Upper lobe of left lung (tissue), 6 donors: ENCODE measurements around the gene SPDYE5. TPM values are rescaled to one million over a fixed set of nuclear protein-coding genes. Genes with fewer than 3 reads are reported as not detected.
"Not testable (repeated sequence)": the region's sequence is repeated elsewhere in the genome, so short reads cannot be mapped to it uniquely, and the experiment has no call there.

Experiments
- ATAC-seq, 2 donors: fragments of 200-7000 bp; cut with Tn5 transposase; one replicate each; pipeline ENCODE4 v1.9.1; 2022; ENCODE audit warnings: mild to moderate bottlenecking in 2 of 2, moderate library complexity in 2 of 2; ENCODE audit not compliant: low FRiP score in 2 of 2
- DNase-seq, 2 donors: peaks; one replicate each; pipeline ENCODE4 v3.0.0-alpha.2; 2019 to 2020
- H3K27ac ChIP-seq, 4 donors: fragments of 200-600 bp; sonication (generic); one replicate each; pipeline ENCODE4 v1.5.1; 2016 to 2019
- H3K27me3 ChIP-seq, 4 donors: fragments of 200-600 bp; sonication (generic); one replicate each; pipeline ENCODE4 v1.5.1; 2017 to 2019
- H3K36me3 ChIP-seq, 4 donors: fragments of 200-600 bp; sonication (generic); one replicate each; pipeline ENCODE4 v1.5.1; 2016 to 2019
- H3K4me1 ChIP-seq, 4 donors: fragments of 200-600 bp; sonication (generic); one replicate each; pipeline ENCODE4 v1.5.1; 2018 to 2019
- H3K4me3 ChIP-seq, 4 donors: fragments of 200-600 bp; sonication (generic); one replicate each; pipeline ENCODE4 v1.5.1; 2017 to 2019; ENCODE audit warnings: mild to moderate bottlenecking in 2 of 4, moderate library complexity in 1 of 4
- H3K9me3 ChIP-seq, 4 donors: fragments of 200-600 bp; sonication (generic); one replicate each; pipeline ENCODE4 v1.5.1; 2018 to 2019
- CTCF ChIP-seq, 6 experiments: fragments of 450-650 bp in 4 of 6; fragments of 200-600 bp in 2 of 6; sonication (generic) in 2 of 6; IDR thresholded peaks; one replicate each; pipeline ENCODE4 v1.5.1; 2016 to 2019; ENCODE audit warnings: antibody characterized with exemption in 6 of 6
- EP300 ChIP-seq, 4 donors: sonication (generic); formaldehyde crosslinking; IDR thresholded peaks; one replicate each; pipeline ENCODE4 v1.5.1; 2017; ENCODE audit warnings: antibody characterized with exemption in 4 of 4, control low read depth in 2 of 4
- POLR2A ChIP-seq, 4 donors: fragments of 450-650 bp; IDR thresholded peaks; one replicate each; pipeline ENCODE4 v1.5.1; 2016 to 2017; ENCODE audit warnings: antibody characterized with exemption in 4 of 4, mild to moderate bottlenecking in 2 of 4
- POLR2AphosphoS5 ChIP-seq, 2 donors: sonication (generic); formaldehyde crosslinking; IDR thresholded peaks; one replicate each; pipeline ENCODE4 v1.5.1; 2017; ENCODE audit warnings: antibody characterized with exemption in 2 of 2
- WGBS, 2 donors: methylation state at CpG; one replicate each; pipeline ENCODE4 v1.1.5; 2017 to 2018; 5-methylcytosine and 5-hydroxymethylcytosine counted together
- total RNA-seq, 6 donors: library from RNA; depleted of rRNA in 4 of 6; stranded (reverse); fragments of >200 nt in 4 of 6; gene quantifications; one replicate each; pipeline versions ENCODE4 v1.1.0 to v1.2.1, GENCODE V29; 2016 to 2021
- donor health status: DM: no; HTN: no; CAD: no; lungs with moderate emphysema.
- donor health status: DM: no; HTN: yes; CAD: no; lungs with severe emphysema.

Gene SPDYE5
- total RNA-seq, 6 donors from 2014 or later, result not detected

- H3K4me3 ChIP-seq, result peak overlapping the region; percentile 70 to 84 (median 76)
- H3K4me1 ChIP-seq, H3K9me3 ChIP-seq, H3K27me3 ChIP-seq, H3K36me3 ChIP-seq, DNase-seq, ATAC-seq: not testable (repeated sequence)
- H3K27ac ChIP-seq, result peak overlapping the region; percentile 81 to 88 (median 87)
- WGBS, 2 donors, result 3 to 4% methylated on average over 17 to 31 of the region's 32 CpGs
Observed at GRCh38 chr7:75485355-75485978, 6.7 kb upstream of the SPDYE5 start.

GRCh38 chr7:75485979-75486643, 6.0 kb upstream of the SPDYE5 start, which contains the start of gene POM121C:
TSS of gene POM121C (minus strand) at chr7:75486299. CDS start at chr7:75441496, 44,803 bp downstream.
- not testable (repeated sequence) for H3K27me3 ChIP-seq, H3K9me3 ChIP-seq, H3K36me3 ChIP-seq, H3K4me1 ChIP-seq
- peak within 1 kb of the TSS; percentile 81 to 88 (median 87) for H3K27ac ChIP-seq
- WGBS, 2 donors, result 0 to 2% methylated on average over 10 to 11 of the region's 49 CpGs
- peak; percentile 98 to 100 for ATAC-seq
- peak; percentile 96 for DNase-seq
- peak in 2 of 4 donors; percentile 33 to 53 for TF ChIP-seq POLR2A (IDR thresholded peaks at IDR 0.05)
- peak; percentile 66 to 87 for TF ChIP-seq POLR2AphosphoS5 (IDR thresholded peaks at IDR 0.05)
- H3K4me3 ChIP-seq, result peak within 1 kb of the TSS; percentile 70 to 84 (median 76)

- H3K4me1 ChIP-seq, ATAC-seq, DNase-seq, H3K27me3 ChIP-seq, H3K4me3 ChIP-seq, H3K27ac ChIP-seq, H3K9me3 ChIP-seq: not testable (repeated sequence)
- H3K36me3 ChIP-seq, result peaks cover 3 to 10% (median 4%) of the 10 kb centered on the region in 4 donors
- WGBS, 2 donors, result 100% methylated on average over 2 of the region's 4 CpGs; no CpG with 5 or more reads in 1 of the 2 donors
Observed at GRCh38 chr7:75509033-75509432, 16.9 kb downstream of the SPDYE5 start.

GRCh38 chr7:75518842-75519241, 26.7 kb downstream of the SPDYE5 start:
- H3K4me3 ChIP-seq, H3K27me3 ChIP-seq, H3K9me3 ChIP-seq, H3K4me1 ChIP-seq, DNase-seq, H3K27ac ChIP-seq, ATAC-seq: not testable (repeated sequence)
- 78 to 85% methylated on average over 2 of the region's 2 CpGs for WGBS, 2 donors
- H3K36me3 ChIP-seq, result peaks cover 4 to 46% (median 14%) of the 10 kb centered on the region in 4 donors

GRCh38 chr7:75521727-75522126, 29.6 kb downstream of the SPDYE5 start:
- Histone ChIP-seq H3K4me1 (peaks cover 5 to 16% (median 7%) of the 10 kb centered on the region in 4 donors), H3K36me3 (peaks cover 7 to 49% (median 21%) of the 10 kb centered on the region in 4 donors)
- DNase-seq, ATAC-seq, H3K4me3 ChIP-seq, H3K27me3 ChIP-seq, H3K9me3 ChIP-seq, H3K27ac ChIP-seq: not testable (repeated sequence)

- H3K9me3 ChIP-seq, DNase-seq, ATAC-seq, H3K27me3 ChIP-seq: not testable (repeated sequence)
- 0 to 1% methylated on average over 12 to 33 of the region's 37 CpGs for WGBS, 2 donors
- H3K36me3 ChIP-seq, result peaks cover 7 to 34% (median 17%) of the 10 kb centered on the region in 4 donors
- H3K4me3 ChIP-seq, result peak overlapping the region; percentile 88 to 99 (median 96)
- H3K4me1 ChIP-seq, result peaks cover 10 to 25% (median 17%) of the 10 kb centered on the region in 4 donors
- peak overlapping the region; percentile 84 to 90 (median 88) for H3K27ac ChIP-seq
Observed at GRCh38 chr7:75527224-75527722, 35.2 kb downstream of the SPDYE5 start.

GRCh38 chr7:75531359-75531821, 39.3 kb downstream of the SPDYE5 start:
- peaks cover 0 to 13% (median 8%) of the 10 kb centered on the region in 4 donors for H3K36me3 ChIP-seq
- no peaks in the 10 kb centered on the region for H3K27me3 ChIP-seq
- H3K9me3 ChIP-seq, result no peaks in the 10 kb centered on the region
- no peak overlapping the region for H3K27ac ChIP-seq
- H3K4me3 ChIP-seq, result no peak overlapping the region
- no peak for TF ChIP-seq EP300 (IDR thresholded peaks at IDR 0.05)
- TF ChIP-seq CTCF (IDR thresholded peaks at IDR 0.05), result no peak
- no peak for TF ChIP-seq POLR2A (IDR thresholded peaks at IDR 0.05)
- no peak for TF ChIP-seq POLR2AphosphoS5 (IDR thresholded peaks at IDR 0.05)
- ATAC-seq (no peak), DNase-seq (no peak)
- peaks cover 9 to 27% (median 16%) of the 10 kb centered on the region in 4 donors for H3K4me1 ChIP-seq
- 67 to 79% methylated on average over 6 of the region's 6 CpGs for WGBS, 2 donors
